Lower leg skin (tissue), 4 donors: ENCODE measurements around the gene MYPN. TPM values are rescaled to one million over a fixed set of nuclear protein-coding genes. Genes with fewer than 3 reads are reported as not detected.
A peak's percentile ranks its signal among the peaks of the same experiment; 100 is the strongest.
"Not testable (repeated sequence)": the region's sequence is repeated elsewhere in the genome, so short reads cannot be mapped to it uniquely, and the experiment has no call there.

Source experiments
- DNase-seq, 2 donors: peaks; one replicate each; pipeline ENCODE4 v3.0.0-alpha.2; 2019; ENCODE audit warnings: low spot score in 2 of 2
- H3K4me3 ChIP-seq: fragments of 200-600 bp; sonication (generic); 2 replicates; pipeline ENCODE4 v1.5.1; 2017; ENCODE audit warnings: mild to moderate bottlenecking, low read depth; ENCODE audit not compliant: poor library complexity, severe bottlenecking
- POLR2A ChIP-seq, 2 donors: fragments of 450-650 bp; IDR thresholded peaks; one replicate each; pipeline ENCODE4 v1.6.1; 2016 to 2017; ENCODE audit warnings: antibody characterized with exemption in 2 of 2, mild to moderate bottlenecking in 1 of 2, moderate library complexity in 1 of 2
- WGBS, 2 donors: methylation state at CpG; one replicate each; pipeline ENCODE4 v1.1.5; 2018; 5-methylcytosine and 5-hydroxymethylcytosine counted together
- intact Hi-C: fragments of 100-400 bp; cut with DNase I; formaldehyde crosslinking; loops from one replicate; pipeline ENCODE4 v1.15.0; 2023; ENCODE audit warnings: low total_unique reads
- total RNA-seq, 4 donors: library from RNA; depleted of rRNA; stranded (reverse); fragments of >200 nt; gene quantifications; one replicate each; pipeline ENCODE4 v1.1.0, GENCODE V29; 2016
- TF ChIP-seq, protein P1 (sequence below), 3 donors: fragments of 450-650 bp; IDR thresholded peaks; one replicate each; pipeline ENCODE4 v1.5.1; 2016; ENCODE audit warnings: antibody characterized with exemption in 3 of 3, mild to moderate bottlenecking in 3 of 3, moderate library complexity in 2 of 3

Gene MYPN
- total RNA-seq, 4 donors from 2014 or later: 0.52 TPM; not detected in 3

DNA sequence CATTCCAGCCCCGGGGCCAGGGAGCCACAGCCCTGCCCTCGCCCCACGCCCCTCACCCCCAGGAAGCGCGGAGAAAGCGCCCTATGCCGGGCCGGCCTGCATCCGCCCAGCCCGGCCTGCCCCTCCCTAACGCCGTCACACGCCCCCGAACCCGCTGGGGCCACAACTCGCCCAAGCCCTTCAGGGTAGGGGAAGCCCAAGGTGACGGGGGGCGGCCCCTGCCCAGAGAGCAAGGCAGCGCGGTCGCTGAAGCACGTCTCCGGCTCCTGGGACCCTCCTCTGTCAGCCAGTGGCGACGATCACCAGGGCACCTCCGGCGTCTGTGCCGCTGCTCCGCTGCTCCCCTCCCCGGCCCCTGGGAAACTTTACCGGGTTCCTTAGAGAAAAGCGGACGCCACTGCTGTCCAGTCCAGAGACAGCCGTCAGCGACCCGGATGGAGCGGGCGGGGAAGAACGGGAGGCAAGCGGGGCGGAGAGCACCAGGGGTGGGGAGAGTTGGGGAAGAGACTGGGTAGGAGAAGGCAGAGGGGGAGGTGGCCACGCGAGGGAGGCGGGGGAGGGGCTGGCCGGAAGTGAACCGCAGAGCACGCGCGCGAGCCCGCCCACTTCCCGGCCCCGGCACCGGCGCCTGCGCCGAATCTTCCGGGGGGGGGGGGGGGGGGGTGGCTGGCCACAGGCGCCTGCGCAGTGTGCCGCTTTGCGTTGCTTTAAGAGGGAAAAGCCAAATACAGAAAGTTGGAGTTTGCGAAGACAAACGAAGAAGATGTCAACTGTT is 34.3 kb upstream of the MYPN start, which contains the start of gene HERC4:
HERC4 (minus strand) TSS at position 509 of the 775 bp plus-strand sequence. CDS start 2,175 bp downstream, outside the sequence.
- WGBS, 2 donors: 0% methylated on average over 44 to 48 of the region's 64 CpGs
- intact Hi-C loops: no loop called here
- TF ChIP-seq POLR2A (IDR thresholded peaks at IDR 0.05): no peak
- TF ChIP-seq, protein P1, sequence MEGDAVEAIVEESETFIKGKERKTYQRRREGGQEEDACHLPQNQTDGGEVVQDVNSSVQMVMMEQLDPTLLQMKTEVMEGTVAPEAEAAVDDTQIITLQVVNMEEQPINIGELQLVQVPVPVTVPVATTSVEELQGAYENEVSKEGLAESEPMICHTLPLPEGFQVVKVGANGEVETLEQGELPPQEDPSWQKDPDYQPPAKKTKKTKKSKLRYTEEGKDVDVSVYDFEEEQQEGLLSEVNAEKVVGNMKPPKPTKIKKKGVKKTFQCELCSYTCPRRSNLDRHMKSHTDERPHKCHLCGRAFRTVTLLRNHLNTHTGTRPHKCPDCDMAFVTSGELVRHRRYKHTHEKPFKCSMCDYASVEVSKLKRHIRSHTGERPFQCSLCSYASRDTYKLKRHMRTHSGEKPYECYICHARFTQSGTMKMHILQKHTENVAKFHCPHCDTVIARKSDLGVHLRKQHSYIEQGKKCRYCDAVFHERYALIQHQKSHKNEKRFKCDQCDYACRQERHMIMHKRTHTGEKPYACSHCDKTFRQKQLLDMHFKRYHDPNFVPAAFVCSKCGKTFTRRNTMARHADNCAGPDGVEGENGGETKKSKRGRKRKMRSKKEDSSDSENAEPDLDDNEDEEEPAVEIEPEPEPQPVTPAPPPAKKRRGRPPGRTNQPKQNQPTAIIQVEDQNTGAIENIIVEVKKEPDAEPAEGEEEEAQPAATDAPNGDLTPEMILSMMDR (IDR thresholded peaks at IDR 0.05): no peak
- peak; percentile 93 to 98 for DNase-seq
- peak within 1 kb of the TSS; percentile 97 for H3K4me3 ChIP-seq

GRCh38 chr10:68075550-68076004 is 33.7 kb upstream of the MYPN start:
- 27 to 30% methylated on average over 3 of the region's 3 CpGs for WGBS, 2 donors
- H3K4me3 ChIP-seq: no peak overlapping the region
- intact Hi-C loops: no loop called here
- TF ChIP-seq POLR2A (IDR thresholded peaks at IDR 0.05): no peak
- TF ChIP-seq, protein P1 (IDR thresholded peaks at IDR 0.05): no peak
- DNase-seq: no peak

GRCh38 chr10:68076081-68076480 is 33.2 kb upstream of the MYPN start:
- DNase-seq, intact Hi-C loops, H3K4me3 ChIP-seq: not testable (repeated sequence)
- WGBS, 2 donors: 97 to 98% methylated on average over 15 of the region's 15 CpGs

GRCh38 chr10:68077026-68077425 is 32.3 kb upstream of the MYPN start:
- TF ChIP-seq POLR2A (IDR thresholded peaks at IDR 0.05): no peak
- TF ChIP-seq, protein P1 (IDR thresholded peaks at IDR 0.05): no peak
- no peak for DNase-seq
- H3K4me3 ChIP-seq: no peak overlapping the region
- intact Hi-C loops: no loop called here
- WGBS, 2 donors: 95 to 97% methylated on average over 5 of the region's 5 CpGs

- WGBS, 2 donors: 94 to 96% methylated on average over 1 of the region's 1 CpG
Observed at GRCh38 chr10:68079434-68079833, 29.9 kb upstream of the MYPN start.

DNA sequence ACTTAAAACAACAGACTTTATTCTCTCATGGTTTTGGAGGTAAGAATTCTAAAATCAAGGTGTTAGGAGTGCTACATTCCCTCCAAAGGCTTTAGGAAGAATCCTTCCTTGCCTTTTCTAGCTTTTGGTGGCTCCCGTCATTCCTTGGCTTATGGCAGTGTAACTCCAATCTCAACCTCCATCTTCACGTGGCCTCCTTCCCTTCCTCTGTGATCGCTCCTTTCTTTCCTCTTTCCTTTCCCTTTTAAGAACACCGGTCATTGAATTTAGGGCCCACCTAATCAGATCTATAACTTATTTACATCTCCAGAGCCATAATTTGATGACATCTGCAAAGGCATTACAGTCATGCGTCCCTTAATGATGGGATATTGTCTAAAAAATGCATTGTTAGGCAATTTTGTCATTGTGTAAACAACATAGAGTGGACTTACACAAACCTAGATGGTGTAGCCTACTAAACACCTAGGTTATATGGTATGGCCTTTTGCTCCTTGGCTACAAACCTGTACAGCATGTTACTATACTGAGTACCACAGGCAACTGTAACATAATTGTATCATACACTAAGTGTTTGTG is 28.3 kb upstream of the MYPN start:
- no peak overlapping the region for H3K4me3 ChIP-seq
- intact Hi-C loops: no loop called here
- 88 to 90% methylated on average over 5 of the region's 5 CpGs for WGBS, 2 donors
- DNase-seq: no peak
- TF ChIP-seq, protein P1 (IDR thresholded peaks at IDR 0.05): no peak
- TF ChIP-seq POLR2A (IDR thresholded peaks at IDR 0.05): no peak

More at GRCh38 chr10:68079434-68079833, 29.9 kb upstream of the MYPN start:
- no peak overlapping the region for H3K4me3 ChIP-seq
- TF ChIP-seq POLR2A (IDR thresholded peaks at IDR 0.05): no peak
- TF ChIP-seq, protein P1 (IDR thresholded peaks at IDR 0.05): no peak
- intact Hi-C loops: no loop called here
- DNase-seq: no peak
